NCI-H2227 (cell line): ENCODE measurements around the gene YIPF2.
A peak's percentile ranks its signal among the peaks of the same experiment; 100 is the strongest.
"Not testable (repeated sequence)": the region's sequence is repeated elsewhere in the genome, so short reads cannot be mapped to it uniquely, and the experiment has no call there.

Experiments used
- DNase-seq: peaks from one replicate; lab custom pipeline; 2025; ENCODE audit not compliant: unreplicated experiment; lab: John Stamatoyannopoulos, UW

The YIPF2 gene

DNA sequence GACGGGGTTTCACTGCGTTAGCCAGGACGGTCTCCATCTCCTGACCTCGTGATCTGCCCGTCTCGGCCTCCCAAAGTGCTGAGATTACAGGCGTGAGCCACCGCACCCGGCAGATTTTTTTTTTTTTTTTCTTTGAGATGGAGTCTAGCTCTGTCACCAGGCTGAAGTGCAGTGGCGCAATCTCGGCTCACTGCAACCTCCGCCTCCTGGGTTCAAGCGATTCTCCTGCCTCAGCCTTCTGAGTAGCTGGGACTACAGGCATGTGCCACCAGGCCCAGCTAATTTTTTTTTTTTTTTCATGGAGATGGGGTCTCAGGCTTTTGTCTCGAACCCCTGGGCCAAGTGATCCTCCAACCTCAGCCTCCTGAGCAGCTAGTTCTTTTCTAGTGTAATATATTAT is 13.2 kb upstream of the YIPF2 start:
- DNase-seq: not testable (repeated sequence)

DNA sequence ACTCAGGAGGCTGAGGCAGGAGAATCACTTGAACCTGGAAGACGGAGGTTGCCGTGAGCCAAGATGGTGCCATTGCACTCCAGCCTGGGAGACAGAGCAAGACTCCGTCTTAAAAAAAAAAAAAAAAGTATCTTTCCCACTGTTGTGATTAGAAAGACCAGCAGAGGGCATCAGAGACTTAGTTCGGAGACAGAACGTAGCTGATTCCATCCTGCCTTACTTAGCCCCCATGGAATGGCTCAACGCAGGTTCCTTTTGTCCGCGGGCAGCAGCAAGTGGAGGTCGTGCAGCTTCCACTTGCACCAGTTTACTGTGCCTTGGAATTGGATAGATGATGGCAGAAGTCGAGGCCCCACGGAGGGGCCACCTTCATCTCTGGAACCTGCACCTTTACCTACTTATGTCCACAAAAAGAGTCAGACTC is 8.2 kb upstream of the YIPF2 start:
- peak; percentile 87 for DNase-seq

DNA sequence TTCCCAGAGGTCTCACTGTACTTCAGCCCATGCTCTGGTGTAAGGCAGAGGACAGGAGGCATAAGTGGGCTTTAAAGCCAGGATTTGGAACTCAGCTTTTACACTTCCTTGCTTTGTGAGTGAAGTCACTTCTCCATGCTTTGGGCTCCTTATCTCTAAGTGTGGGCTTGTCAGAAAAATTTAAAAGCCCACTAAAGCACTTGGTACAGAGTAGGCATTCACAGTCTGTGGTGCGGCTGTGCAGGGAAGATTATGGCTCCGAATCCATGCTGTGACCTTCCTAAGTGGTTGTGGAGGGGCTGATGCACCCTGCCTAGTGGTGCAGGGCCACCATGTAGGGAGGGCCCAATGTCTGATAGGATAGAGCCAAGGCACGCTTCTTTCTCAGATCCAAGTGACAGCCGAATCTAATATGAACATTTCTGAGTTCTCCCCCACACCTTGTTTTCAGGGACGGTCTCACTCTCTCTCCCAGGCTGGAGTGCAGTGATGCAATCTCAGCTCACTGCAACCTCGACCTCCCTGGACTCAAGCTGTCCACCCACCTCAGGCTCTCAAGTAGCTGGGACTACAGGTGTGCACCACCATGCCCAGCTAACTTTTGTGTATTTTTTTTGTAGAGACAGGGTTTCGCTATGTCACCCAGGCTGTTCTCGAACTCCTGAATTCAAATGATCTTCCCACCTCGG is 7.1 kb upstream of the YIPF2 start:
- DNase-seq: no peak

DNA sequence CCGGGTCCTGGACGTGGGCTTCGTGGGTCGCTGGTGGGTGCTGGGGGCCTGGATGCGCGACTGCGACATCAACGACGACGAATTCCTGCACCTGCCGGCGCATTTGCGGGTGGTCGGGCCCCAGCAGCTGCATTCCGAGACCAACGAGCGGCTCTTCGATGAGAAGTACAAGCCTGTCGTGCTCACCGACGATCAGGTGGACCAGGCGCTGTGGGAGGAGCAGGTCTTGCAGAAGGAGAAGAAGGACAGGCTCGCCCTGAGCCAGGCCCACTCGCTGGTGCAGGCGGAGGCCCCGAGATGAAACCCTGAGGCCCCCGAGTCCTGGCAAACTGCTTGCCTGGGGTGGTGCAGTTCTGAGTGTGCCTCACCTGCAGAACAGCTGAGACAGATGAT is 959 bp upstream of the YIPF2 start:
- DNase-seq: peak; percentile 6

DNA sequence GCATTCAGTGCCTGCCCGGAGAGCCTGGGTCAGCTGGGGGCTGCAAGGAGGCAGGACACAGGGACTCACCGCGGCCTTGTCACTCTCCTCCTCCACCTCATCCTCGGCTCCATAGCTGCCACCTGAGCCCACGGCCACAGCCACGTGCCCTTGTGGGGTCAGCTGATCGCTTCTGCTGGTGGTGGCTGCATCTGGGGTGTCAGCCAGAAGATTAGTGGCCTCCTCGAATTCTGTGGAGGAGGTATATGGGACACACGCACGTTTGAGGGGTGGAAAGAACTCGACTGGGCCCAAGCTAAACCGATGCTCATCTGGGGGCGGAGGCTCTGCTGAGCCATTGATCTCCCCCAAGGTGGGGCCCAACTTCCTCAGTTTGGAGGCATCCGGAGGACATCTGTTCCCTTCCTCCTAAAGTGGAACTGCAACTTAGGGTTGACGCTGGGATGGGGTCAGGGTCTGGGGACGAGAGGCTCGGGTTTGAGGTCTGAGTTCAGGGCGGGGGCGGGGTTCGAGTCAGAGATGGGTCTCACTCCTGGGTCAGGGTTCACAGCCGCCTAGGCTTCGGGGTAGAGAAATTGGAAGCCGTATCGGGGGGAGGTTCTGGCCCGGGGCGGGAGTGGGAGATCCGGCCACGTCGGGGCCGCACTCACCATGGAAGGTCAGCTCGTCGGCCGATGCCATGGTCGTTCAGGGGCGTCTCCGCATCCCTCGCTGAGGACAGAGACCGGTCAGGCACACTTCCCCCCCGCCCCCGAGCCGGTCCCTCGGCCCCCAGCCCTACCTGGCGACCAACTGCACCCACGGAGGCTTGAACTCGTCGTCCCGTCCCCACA is 493 bp downstream of the YIPF2 start:
- DNase-seq: no peak

DNA sequence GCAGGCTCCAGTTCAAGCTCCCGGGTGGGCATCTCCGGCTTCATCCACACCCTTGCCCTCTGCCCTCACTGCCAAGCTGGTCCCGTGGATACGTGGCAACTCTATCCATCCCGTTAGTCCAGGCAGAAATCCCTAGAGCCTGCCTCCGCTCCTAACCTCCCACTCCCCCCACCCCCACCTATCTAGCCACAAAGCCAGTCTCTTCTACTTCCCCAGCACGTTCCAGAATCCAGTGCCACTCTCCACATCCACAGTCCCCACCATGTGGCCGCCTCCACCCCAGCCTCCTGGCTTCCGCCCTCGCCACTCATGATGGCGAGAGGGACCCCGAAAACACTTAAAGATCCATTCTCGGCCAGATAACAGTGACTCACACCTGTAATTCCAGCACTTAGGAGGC is 3.8 kb downstream of the YIPF2 start:
- no peak for DNase-seq

DNA sequence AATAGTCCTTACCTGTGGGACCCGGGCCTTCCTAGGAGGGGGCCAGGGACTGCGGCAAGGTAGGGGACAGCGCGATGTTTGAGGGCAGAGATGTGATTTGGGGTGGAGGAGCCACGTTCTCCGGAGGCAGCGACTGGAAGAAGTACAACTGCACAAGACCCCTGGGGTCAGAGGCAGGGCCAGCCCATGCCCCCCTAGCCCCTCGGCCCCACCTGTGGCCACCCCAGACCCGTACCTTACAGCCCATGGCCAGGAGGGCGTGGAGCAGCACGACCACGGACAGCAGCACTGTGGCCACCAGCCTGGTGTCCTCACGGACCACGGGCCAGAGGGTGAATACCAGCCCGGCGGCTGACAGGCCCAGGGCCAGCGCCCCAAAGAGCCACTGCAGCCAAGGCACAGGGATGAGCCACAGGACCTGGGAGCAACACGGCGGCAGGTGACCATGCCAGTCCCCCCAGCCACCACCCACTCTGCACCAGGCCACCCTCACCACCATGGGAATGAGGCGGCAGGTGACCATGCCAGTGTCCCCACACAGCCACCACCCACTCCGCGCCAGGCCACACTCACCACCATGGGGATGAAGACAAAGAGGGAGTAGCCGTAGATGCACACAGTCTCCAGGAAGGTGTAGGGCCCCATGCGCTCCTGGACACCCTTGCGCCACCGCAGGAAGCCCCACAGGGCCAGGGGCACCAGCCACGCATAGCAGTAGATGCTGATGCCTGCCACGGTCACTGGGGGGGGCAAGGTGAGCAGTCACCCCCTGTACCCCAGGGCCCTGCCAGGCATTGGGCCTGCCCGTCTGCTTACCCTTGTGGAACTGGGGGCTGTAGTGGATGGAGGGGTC is 5.0 kb downstream of the YIPF2 start:
- DNase-seq: no peak

DNA sequence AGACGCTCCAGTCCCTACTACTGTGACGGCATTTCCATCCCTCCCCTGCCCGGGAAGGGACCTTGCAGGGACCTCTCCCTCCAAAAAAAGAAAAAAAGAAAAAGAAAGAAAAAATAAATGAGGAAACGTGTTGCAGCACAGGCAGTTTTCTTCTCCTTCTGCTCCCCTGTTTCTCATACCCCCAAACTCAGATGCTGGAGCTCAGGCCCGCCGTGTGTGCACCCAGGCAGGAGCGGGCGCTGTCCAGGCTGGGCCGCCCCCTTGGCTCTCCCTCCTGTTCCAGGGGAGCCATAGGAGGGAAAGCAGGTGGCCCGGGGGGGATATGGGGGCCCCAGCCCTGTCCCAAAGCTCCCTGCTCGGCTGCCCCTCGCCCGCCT is 5.8 kb downstream of the YIPF2 start:
- DNase-seq: no peak

DNA sequence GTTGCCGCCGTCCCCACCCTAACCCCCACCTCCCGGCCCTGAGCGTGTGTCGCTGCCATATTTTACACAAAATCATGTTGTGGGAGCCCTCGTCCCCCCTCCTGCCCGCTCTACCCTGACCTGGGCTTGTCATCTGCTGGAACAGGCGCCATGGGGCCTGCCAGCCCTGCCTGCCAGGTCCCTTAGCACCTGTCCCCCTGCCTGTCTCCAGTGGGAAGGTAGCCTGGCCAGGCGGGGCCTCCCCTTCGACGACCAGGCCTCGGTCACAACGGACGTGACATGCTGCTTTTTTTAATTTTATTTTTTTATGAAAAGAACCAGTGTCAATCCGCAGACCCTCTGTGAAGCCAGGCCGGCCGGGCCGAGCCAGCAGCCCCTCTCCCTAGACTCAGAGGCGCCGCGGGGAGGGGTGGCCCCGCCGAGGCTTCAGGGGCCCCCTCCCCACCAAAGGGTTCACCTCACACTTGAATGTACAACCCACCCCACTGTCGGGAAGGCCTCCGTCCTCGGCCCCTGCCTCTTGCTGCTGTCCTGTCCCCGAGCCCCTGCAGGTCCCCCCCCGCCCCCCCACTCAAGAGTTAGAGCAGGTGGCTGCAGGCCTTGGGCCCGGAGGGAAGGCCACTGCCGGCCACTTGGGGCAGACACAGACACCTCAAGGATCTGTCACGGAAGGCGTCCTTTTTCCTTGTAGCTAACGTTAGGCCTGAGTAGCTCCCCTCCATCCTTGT is 6.4 kb downstream of the YIPF2 start:
- no peak for DNase-seq

DNA sequence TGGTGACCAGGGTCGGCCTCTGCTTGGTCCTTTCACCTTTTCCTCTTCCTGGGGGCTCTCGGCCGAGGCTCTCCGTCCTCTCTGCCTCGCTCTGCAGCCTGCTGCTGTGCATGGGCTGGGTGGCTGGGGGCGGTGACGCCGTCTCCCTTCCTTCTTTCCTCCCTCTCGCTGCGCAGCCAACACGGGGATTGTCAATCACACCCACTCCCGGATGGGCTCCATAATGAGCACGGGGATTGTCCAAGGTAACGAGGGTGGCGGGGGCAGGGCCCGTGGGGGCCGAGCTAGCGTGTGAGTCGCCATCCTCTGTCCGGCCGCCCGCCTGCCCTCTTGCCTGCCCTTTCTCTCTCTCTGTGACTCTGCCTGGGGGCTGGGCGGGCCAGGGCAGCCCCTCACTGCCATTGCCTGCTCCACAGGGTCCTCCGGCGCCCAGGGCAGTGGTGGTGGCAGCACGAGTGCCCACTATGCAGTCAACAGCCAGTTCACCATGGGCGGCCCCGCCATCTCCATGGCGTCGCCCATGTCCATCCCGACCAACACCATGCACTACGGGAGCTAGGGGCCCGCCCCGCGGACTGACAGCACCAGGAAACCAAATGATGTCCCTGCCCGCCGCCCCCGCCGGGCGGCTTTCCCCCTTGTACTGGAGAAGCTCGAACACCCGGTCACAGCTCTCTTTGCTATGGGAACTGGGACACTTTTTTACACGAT is 7.1 kb downstream of the YIPF2 start:
- DNase-seq: no peak

DNA sequence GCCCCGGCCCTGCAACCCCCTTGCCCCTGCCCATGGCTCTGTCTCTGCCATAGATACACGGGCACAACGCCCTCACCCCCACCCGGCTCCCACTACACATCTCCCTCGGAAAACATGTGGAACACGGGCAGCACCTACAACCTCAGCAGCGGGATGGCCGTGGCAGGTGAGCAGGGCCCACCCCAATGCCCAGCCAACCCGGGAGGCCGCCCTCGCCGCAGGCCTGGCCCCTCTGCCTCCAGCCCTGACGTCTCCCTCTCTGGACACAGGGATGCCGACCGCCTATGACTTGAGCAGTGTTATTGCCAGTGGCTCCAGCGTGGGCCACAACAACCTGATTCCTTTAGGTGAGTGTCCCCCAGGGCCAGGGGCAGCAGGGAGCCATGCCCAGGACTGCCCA is 7.7 kb downstream of the YIPF2 start:
- DNase-seq: no peak

DNA sequence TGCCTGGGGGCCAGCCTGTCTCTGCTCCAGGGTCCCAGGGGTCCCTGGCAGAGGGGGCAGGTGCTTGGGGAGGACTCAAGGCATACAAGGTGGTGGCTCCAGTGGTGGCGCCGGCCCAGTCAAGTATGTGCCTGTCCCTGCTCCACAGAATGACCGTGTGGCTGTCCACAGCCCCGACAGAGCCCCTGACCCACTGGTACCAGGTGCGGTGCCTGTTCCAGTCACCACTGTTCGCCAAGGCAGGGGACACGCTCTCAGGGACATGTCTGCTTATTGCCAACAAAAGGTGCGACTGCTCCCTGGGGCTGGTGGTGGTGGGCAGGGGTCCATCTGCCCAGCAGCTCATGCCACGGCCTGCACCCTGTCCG is 8.2 kb downstream of the YIPF2 start:
- DNase-seq: no peak

DNA sequence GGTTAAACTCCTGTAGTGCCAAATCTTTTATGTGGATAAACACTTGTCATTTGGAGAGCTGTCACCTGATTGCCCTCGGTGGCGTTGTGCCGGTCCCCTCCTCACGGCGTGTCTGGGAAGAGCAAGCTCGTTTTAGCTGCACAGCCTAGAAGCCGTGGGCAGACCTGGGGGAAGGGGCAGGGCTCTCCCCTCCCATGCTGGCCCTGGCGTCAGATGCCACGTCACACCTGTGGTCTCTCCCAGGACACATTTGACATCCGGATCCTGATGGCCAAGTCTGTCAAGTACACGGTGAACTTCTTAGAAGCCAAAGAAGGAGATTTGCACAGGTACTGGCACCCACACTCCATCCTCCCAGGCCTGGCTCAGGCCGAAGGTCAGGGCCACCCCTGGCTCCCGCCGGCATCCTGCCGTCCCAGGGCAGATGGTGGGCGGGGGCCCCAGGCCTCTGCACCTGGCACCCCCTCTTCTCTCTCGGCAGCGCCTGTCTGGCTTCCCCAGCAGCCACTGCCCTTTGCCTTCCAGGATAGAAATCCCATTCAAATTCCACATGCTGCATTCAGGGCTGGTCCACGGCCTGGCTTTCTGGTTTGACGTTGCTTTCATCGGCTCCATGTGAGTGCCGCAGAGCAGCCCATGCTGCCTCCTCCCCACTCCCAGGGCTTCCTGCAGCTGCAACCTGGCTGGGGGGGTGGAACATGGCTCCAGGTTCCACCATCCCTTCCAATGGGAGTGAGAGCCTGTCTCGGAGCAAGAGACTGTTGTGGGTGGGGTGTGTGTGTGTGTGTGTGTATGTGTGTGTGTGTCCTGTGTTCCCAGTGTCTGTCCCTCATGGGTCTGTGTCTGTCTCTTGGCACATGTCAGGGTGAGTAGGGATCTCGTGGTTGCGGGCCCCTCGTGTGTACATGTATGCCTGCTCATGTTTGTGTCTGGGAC is 8.8 kb downstream of the YIPF2 start:
- DNase-seq: peak; percentile 30

DNA sequence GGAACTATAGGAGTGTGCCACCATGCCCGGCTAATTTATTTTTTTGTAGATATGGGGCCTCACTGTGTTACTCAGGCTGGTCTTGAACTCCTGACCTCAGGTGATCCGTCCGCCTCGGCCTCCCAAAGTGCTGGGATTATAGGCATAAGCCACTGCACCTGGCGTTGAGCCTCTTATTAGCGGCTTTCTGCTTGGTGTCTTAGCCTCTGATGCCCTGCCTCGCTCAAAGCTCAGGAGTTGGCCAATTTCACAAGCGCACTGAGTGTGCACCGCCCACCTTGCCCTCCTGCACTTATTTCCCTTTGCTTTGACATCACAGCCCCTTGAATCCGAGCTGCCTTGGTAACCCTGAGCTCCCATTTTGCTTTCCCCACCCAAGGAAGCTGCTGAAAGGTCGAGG is 10.1 kb downstream of the YIPF2 start:
- peak; percentile 7 for DNase-seq

DNA sequence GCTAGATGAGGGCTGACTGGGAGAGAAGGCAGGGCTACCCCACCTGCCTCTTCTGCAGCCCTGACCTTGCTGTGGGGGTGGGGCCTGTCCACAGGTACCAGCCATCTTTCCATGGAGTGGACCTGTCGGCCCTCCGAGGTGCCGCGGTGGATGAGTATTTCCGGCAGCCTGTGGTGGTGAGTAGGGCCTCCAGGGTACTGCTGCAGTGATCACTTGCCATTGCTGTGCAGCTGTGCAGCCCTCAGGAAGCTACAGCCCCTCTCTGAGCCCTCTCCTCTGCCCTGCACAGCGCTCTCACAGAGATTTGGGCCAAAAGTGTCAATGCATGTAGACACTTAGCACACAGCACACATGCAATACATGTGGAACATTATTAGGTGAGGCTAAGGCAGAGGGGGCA is 11.8 kb downstream of the YIPF2 start:
- DNase-seq: no peak

DNA sequence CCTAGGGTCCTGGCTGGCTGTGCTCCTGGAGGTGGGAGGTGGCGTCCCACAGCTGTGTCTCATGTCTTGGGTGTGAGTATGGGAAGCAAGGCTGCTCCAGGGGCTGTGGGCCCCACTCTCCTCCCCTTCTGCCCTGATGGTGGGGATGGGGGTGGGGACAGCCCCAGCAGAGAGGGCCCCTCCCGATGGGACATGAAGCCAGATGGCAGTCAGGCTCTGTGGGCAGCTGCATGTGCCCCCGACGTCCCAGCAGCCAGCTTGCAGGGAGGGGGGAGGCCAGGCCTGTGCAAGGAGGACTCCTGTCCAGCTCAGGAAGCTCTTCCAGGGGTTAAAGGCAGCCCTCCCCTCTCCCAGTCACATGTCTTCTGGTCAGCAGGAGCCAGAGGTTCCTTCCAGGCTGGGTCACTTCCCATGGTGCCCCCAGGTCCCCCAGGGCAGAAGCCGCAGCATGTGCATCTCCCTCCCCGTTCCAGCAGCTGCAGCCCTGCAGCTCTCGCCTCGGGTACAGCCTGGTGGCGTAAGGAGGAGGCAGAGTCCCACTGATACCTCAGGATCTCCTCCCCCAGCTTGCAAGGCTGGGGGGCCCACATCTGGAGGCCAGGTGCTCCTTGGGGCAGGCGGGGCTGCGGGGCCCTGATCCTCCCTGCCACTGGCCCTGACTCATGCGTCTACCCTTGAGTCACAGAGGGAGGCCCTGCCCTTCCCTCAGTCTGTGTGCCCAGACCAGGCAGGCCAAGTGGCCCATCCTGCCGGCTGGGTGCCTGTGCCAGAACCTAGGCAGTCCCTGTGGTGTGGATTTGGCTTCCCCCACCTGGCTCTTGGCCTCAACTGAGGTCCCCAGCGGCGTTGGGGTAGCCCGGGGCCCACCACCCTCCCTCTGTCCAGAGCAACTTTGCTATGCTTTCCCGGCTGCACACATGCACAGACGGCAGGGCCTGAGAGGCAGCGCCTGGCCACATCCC is 13.0 kb downstream of the YIPF2 start:
- no peak for DNase-seq

DNA sequence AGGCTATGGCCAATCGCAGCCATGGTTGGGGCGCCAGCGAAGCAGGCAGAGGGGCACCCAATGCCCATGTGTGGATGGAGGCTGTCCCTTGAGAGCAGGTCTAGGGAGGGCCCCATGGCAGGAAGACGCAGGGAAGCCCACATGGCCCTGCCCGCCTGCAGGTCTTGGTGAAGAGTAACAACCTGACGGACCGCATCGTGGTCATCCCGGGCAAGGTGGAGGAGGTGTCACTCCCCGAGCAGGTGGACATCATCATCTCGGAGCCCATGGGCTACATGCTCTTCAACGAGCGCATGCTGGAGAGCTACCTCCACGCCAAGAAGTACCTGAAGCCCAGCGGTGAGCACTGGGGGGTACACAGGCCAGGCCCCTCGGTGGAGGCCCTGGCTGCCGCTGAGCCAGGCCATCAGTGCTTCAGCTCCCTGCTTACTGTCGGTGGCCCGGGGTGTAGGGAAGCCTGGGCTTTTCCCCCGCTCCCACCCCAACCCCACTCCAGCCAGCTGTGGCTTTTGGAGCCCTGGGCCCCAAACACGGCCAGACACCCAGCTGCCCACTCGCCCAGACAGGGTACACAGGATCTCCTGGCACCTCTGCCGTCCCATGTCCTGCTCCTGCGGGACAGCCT is 14.6 kb downstream of the YIPF2 start:
- no peak for DNase-seq

DNA sequence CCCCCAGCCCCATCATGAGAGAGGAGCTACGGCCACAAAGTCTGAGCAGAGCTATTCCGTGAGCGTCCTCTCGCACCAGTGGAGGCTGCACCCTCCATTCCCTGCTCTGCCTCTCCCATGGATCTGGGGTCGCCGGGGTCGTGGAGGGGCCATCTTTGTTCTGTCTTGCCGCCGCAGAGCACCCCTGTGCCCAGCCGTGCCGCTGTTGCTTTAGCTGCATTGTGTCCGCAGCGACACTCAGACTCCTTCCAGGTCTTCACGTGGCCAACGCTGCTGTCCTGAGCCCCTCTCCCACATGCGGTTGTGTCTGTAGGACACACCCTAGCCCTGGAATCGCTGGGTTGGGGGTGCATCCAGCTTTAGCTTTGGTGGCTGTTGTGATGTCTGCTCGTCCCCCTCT is 15.8 kb downstream of the YIPF2 start:
- DNase-seq: no peak
